NCI-H1092 treated with DMSO at 0.1 percent for 48 hours (cell line): ENCODE results near the gene TEX264.
"Not testable (repeated sequence)": the region's sequence is repeated elsewhere in the genome, so short reads cannot be mapped to it uniquely, and the experiment has no call there.

Experiments used
- DNase-seq: peaks from one replicate; lab custom pipeline; 2025; lab: John Stamatoyannopoulos, UW

The TEX264 gene

GRCh38 chr3:51716805-51717204, 45.8 kb downstream of the TEX264 start:
- no peak for DNase-seq

DNA sequence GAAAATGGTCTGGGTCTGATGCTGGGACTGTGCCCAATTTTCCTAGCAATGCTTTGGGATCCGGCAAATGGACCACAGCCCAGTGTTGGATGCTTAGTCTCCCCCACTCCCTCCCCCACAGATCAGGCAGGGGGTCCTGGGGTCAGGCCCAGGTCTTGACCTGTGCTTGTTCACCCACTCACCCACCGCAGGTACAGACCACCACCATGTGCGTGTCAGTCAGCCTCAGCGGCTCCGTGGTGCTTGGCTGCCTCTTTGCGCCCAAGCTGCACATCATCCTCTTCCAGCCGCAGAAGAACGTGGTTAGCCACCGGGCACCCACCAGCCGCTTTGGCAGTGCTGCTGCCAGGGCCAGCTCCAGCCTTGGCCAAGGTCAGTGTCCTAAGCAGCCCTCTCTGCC, 46.4 kb downstream of the TEX264 start:
- no peak for DNase-seq

DNA sequence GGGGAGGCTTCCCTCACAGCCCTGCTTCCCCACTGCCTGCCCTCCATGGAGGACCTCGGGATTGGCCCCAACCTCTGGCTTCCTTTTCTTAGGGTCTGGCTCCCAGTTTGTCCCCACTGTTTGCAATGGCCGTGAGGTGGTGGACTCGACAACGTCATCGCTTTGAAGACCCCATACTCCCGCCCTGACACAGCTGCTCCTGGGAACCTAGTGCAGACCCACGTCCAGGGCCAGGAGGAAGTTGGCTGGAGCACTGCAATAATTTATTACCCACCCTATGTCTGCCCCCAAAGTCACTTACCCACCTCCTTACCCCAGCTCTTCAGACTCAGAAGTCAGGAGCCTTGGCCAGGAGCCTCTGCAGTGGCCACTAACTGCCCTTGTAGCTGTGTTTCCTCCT, 46.9 kb downstream of the TEX264 start:
- DNase-seq, result no peak

- peak; percentile 52 for DNase-seq
Observed at GRCh38 chr3:51718547-51719409, 47.7 kb downstream of the TEX264 start.

- DNase-seq, result no peak
Observed at GRCh38 chr3:51719410-51720025, 48.5 kb downstream of the TEX264 start.

GRCh38 chr3:51720292-51721061, 49.4 kb downstream of the TEX264 start:
- no peak for DNase-seq

- DNase-seq, result no peak
Observed at GRCh38 chr3:51721062-51721745, 50.2 kb downstream of the TEX264 start.

DNA sequence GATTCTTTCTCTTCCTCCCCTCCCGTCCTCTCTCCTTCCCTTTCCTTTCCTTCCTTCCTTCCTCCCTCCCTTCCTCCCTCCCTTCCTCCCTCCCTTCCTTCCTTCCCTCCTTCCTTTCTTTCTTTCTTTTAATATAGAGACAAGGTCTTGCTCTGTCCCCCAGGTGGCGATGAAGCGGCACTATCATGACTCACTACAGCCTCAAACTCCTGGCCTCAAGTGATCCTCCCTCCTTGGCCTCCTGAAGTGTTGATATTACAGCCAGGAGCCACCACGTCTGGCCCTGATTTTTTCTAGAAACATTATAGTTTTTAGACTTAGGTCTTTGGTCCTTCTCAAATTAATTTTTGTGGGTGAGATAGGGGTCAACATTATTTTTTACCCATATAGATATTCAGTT, 51.3 kb downstream of the TEX264 start:
- no peak for DNase-seq

DNA sequence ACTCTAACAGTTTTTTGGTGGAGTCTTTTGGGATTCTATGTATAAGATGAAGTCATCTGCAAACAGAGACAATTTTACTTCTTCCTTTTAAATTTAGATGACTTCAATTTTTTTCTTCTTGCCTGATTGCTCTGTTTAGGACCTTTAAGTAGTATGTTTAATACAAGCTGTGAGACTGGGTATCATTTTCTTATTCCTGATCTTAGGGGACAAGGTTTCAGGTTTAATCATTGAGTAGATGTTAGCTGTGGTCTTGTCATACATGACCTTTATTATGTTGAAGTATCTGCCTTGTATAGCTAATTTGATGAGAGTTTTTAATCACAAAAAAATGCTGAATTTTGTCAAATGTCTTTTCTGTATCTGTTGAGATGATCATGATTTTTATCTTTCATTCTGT, 56.4 kb downstream of the TEX264 start:
- DNase-seq, result no peak

DNA sequence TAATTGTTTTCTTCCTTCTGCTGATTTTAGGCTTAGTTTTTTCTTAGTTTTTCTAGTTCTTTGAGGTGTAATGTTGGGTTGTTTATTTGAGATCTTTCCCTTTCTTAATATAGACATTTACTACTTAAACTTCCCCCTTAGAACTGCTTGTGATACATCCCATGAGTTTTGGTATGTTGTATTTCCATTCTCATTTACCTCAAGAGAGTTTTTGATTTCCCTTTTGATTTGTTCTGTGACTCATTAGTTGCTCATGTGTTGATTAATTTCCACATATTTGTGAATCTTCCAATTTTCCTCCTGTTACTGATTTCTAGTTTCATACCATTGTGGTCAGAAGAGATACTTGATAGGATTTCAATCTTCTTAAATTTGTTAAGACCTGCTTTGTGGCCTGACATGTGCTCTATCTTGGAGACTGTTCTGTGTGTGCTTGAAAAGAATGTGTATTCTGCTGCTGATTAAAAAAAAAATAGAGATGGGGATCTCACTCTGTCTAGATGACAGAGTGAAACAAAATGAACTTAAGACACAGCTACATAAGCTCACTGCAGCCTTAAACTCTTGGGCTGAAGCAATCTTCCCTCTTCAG, 58.1 kb downstream of the TEX264 start:
- DNase-seq, result no peak

GRCh38 chr3:51733859-51734571, 63.0 kb downstream of the TEX264 start:
- DNase-seq, result no peak

DNA sequence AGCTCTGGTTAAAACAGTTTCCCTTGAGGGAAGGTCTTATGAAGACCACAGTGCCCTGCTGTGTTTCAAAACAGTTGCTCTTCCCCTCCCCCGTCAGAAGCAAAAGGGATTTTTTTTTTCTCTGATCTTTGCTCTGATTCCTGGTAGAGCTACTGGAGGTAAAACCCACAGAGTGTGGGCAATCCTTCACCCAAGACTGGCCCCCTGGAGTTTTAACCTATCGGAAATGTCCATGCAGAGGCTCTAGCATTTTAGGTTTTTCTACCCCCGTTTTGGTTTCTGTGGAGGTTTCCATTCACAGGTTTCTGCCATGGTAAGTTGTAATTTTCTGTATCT, 63.5 kb downstream of the TEX264 start:
- no peak for DNase-seq

DNA sequence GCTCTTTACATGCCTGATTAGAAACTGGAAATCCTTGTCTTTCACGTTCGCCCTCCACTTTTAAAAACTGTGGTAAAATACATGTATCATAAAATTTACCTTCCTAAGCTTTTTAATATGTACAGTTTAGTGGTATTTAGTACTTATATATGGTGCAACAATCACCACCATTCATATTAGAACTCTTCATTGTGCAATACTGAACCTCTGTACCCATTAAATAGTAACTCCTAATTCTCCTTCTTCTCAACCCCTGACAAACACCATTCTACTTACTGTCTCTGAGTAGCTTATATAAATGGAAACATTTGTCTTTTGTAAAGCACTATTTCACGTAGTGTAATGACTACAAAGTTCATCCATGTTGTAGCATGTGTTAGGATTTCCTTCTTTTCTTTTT, 64.0 kb downstream of the TEX264 start:
- no peak for DNase-seq

DNA sequence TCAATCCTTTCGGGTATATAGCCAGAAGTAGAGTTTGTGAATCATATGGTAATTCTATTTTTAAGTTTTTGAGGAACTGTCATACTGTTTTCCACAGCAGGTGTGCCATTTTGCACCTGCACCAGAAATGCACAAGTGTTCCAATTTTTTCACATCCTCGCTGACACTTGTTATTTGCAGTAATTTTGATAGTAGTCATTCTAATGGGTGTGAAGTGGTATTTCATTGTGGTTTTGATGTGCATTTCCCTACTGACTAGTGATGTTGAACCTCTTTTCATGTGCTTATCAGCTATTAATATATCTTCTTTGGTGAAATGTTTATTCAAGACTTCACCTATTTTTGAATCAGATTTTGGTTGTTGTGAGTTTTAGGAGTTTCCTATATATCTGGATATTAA, 64.9 kb downstream of the TEX264 start:
- DNase-seq, result no peak

DNA sequence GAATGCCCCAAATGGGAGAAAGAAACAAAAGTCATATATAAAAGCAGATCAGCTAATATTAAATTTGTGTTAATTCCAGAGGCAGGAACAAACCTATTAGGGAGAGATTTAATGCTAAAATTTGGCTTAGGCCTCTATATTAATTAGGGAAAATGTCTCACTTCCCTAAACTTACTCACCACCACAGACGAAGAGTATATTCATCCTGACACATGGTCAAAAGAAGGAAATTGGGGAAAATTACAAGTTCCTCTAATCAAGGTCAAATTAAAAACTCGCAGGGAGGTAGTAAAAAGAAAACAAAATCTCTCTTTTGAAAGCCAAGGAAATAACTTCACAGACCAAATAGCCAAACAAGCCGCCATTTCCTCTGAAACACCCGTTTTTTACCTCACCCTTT, 68.1 kb downstream of the TEX264 start:
- DNase-seq, result no peak

- not testable (repeated sequence) for DNase-seq
Observed at GRCh38 chr3:51742320-51742719, 71.3 kb downstream of the TEX264 start.

GRCh38 chr3:51742978-51743377, 71.9 kb downstream of the TEX264 start:
- not testable (repeated sequence) for DNase-seq

- DNase-seq, result no peak
Observed at GRCh38 chr3:51747840-51748239, 76.8 kb downstream of the TEX264 start.

- no peak for DNase-seq
Observed at GRCh38 chr3:51748327-51748726, 77.3 kb downstream of the TEX264 start.

DNA sequence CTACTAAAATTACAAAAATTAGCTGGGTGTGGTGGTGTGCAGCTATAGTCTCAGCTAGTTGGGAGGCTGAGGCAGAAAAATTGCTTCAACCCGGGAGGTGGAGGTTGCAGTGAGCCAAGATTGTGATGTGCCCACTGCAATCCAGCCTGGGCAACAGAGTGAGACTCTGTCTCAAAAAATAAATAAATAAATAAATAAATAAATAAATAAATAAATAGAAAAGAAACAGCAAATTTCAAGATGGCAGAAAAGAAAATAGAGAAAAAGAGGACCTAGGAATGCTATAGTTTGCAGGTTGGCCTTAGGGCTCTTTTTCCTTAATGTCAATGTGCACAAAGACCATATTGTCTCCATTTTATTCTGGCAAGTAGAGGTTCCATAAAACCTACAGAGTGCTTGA, 79.8 kb downstream of the TEX264 start:
- DNase-seq, result no peak

GRCh38 chr3:51751287-51751686, 80.2 kb downstream of the TEX264 start:
- no peak for DNase-seq
